HG02970 (cell line): Measurements from ENCODE around the gene OPN1SW.

Experiments used
- ATAC-seq: cut with Tn5 transposase; IDR thresholded peaks from one replicate; pipeline ENCODE4 v1.9.1; 2021; ENCODE audit warnings: mild to moderate bottlenecking, moderate library complexity, moderate number of reproducible peaks; ENCODE audit not compliant: unreplicated experiment, low FRiP score

The OPN1SW gene

DNA sequence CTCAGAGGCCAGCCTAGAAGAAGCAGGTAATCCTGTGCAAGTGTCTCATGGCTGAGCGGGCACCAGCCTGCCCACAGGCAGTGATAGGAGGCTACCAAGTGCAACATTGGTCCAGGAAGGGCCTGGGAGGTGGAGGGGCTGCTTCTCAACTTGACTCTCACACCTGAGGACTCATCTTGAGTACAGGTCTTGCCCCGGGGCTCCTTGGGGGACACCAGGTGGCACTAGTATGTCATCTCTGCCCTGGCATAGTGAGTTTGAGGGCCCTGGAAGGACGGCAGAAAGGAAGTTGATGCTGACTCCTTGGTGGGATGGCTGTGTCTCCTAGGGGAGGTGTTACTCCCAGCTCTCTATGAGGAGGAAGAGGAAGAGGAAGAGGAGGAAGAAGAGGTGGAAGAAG is 18.4 kb upstream of the OPN1SW start:
- no peak for ATAC-seq

DNA sequence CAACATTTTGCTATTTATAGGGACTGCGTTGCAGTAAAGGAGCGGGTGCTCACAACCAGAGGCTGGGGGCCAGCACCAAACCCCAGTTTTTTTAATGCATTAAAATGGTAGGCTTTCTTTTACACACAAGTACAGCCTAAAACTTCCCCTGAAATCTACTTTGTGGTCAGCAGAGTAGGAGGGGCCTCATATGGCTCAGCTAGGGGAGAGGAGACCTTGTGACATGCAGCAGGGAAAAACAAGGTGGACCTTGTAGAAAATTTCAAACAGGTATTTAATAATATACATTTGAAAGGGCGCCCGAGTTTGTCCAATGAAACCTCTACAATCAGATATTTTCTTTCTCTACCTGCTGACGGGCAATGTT is 17.6 kb upstream of the OPN1SW start:
- no peak for ATAC-seq

DNA sequence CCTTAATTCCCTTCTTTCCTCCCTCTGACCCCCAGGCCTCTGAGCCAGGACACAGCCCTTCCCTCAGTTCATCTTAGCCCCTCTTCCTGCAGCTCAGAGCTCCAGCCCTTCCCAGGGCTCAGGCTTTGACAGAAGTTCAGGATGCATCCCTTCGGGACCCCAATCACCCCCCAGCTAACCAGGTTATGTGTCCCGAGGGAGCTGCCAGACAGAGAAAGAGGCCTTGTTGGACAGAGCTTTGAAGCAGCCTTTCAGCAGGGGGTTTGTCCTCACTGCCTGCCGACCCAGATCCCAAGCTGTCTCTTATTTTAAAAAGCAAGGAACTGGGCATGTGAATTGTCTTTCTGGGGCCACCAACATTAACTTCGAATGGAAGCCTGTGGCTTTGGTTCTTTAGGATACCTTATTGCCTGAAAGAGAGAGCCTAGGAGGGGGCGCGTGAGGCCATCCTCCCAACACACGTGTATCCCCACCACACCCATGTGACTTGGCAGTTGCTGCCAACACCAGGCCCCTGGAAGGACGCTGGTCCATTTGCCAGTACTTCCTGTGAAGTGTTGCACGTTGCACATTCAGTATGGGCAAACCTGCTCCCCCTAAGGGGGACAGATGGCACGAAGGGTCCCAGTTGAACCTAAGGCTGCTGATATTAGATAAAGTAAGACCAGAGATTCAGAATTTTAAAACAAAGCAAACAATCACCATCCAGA is 17.0 kb upstream of the OPN1SW start:
- no peak for ATAC-seq

DNA sequence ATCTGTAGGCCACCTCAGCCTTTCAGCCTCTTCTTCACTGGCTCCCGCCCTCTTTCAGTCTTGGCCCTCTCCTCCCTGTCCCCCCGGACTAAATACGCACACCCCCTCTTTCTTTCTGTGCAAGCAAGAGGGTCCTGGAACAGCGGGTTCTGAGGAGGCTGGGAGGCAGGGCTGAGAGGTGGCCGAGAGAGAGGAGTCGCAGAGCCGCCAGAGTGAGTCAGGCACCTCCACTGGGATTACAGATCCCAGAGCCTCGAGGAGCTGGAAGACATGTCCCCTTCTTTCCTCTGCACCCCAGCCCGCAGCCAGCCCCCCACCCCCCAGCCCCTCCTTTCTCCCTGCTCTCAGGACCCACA is 16.4 kb upstream of the OPN1SW start:
- no peak for ATAC-seq

DNA sequence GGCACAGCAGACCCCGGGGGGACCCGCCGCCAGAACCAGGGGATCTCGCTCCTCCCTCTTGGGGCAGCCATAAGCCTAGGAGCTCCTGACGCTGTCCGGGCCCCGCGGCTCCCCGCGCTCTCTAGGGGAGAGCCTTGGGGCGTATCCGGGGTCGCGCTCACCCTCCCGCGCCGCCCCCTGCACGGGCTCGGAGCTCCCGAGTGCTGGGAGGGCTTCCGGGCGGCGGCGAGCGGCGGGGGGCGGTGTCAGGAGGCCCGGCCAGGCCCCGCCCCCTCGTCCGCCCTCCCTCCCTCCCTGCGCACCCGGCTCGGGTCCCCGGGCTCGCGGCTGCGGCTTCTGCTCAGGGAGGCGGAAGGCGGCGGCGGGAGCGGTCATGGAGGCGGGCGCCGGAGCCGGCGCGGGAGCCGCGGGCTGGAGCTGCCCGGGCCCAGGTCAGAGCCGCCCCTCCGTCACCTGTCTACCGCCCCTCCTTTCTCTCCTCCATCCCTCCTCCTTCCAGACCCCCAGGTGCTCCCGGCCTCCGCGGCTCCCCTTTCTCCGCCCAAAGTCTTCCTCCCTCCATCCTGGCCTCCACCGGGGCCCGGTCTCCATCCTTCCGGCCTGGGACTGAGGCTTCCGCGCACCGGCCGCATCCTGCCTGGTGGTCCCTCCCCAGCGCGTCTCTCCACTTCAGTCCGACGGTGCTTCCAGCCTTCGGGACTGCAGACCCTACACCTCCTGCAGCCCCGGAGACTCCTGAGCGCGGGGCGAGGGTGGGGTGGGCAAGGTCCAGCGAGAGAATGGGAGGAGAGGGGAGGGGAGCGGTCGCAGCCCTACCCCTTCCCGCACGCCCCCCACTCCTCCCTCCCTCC is 15.8 kb upstream of the OPN1SW start, which contains the start of gene CCDC136:
TSS of gene CCDC136 (plus strand) at position 848 of the 851 bp plus-strand sequence. CDS start 444 bp downstream, outside the sequence.
- ATAC-seq: no peak

DNA sequence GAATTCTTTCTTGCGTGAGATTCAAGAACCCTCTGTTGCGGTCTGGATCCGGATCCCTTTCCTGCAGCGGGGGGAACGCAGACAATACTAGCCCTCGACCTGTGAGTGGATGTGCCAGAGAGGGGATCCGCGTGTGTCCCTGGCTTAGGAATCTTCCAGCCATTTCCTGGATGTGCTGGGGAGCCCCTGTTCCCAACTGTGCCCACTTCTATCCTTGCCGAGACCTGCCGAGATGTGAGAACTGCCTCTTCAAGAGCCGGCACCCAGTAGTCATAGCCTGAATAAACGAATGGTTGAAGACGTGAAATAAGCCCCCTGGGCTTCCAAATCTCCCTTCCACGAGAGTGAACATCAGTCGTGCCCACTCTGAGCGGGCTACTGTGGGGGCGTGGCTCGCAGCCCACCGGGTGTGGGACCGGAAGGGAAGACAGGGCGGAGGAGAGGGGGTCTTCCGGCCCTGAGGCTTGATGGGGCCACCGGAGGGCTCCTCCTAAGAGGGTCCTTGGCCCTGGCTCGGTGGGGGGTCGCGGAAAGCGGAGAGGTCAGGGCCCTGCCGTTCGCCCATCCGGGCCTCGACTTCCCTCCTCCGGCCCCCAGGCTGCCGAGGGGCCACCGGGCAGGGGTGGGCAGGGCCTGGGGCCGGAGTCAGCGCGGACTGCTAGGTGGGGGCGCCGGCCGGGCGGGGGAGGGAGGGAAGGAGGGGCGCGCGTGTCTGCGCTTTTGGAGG is 14.9 kb upstream of the OPN1SW start:
- ATAC-seq: no peak

DNA sequence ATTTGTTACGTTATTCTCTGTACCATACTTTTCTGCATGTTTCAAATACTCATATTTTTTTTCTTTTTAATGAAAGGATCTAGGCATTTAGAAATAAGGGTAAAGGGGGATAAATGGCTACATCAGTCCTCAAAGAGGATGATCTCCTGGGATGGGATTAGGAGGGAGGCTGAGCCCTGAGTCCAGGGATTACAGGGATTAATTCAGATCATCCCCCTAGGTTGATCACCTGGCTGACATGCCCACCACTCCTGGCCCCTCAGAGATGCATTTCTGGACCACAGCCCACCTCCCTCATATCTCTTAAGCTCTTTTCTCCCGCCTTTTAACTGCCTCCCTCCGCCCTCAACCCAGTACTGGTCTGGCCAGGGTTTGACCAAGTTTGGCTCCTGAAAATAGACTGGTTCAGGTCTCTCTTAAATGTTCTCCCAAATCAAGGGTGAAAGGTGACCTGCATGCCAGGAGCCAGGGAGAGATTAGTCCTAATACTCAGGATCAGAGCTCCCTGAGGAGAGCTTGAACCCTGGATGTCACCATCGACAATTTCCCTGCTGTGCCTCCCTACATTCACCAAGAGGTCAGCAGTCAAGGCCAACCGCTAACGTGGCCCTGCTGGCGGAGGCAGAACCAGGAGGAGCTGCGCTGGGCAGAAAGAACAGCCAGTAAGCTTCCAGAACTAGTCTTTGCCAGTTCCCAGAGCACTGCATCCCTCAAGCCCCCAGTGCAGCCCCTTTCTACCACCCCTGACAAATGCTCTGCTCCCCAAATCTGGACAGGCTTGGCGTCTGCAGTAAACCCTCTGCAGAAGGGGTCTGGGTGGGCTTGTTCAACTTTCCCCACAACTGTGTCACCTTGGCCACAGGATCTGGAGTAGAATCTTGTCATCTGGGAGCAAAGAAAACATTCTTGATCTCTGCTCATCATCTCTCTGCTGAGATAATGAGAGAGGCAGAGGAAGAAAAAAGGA is 13.1 kb upstream of the OPN1SW start:
- ATAC-seq: no peak

DNA sequence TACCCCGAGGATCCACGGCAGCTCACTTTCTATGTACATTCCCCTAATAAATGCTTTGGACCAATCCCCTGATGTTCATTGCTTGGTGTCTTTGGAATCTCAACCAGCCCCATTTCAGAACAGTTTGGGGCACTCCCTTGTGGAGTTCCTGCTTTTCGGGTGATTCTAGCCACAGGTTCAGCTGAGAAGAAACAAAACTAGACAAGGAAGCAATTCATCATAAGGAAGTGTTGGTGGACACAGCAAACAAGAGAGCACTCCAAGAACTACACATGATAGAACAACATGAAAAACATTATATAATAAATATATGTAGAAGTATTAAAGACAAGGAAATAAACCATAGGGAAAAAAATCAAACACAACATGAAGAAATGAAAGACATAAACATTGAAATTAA is 10.1 kb upstream of the OPN1SW start:
- ATAC-seq: no peak

DNA sequence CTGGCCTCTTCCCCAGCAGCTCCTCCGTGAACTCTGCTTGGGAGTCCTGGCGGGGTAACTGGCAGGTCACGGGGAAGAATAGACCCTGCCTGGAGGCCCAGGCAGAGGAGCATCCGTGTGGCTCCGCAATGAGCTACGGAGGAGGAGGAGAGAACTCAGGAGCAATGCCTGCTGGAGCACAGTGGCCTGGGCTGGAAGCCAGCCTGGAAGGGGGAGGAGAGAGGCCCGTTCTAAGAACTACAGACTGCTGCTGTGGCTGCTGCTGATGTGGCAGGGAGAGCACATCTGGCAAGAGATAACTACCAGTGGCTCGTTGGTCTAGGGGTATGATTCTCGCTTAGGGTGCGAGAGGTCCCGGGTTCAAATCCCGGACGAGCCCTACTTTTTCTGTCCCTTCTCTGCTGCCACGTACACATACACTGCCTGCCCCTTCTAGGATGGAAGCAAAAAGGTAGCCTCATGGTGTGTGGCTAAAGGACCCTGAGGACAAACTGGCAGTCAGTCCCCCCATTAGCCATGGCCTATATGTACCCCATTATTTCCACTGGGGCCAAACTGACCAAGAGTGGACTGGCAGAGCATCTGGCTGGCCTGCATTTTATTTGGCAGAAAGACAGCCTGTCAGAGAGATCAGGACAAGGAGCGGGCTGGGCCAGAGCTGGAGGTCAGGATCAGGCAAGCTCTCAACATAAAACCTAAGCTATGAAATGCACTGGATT is 7.7 kb upstream of the OPN1SW start:
- no peak for ATAC-seq

DNA sequence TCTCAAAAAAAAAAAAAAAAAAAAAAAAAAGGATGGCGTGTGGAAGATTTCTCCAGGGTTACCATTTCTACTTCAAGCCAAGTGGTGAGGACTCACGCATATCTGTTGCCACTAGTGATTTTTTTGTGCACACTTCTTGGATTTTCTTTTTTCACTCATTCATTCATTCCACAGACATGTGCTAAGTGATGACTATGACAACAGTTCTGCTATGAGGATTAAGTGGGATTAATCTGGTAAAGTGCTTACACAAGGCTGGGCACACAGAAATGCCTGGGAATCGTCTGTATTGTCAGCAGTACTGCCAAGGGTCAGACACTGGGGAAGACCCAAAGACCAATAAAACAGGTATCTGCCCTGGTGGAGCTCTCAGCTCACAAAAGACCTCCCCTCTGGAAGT is 6.3 kb upstream of the OPN1SW start:
- ATAC-seq: no peak

DNA sequence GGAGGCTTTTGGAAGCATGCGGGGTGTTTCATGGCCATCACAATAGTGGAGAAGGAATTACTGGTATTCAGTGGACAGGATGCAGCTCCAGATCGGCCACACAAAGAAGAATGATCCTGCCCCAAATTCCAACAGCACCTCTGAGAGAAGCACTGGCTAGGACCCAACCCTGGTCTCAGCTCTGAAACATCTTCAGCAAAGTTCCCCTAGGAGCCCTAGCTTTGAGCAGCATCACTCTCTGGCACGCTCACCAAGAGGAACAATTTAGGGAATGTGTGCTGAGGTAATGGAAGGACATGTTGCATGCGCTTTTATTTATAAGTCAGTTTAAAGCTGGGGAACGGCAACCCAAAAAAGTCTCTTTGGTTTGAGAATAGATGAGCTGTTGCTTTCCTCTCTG is 5.5 kb upstream of the OPN1SW start:
- ATAC-seq: no peak

DNA sequence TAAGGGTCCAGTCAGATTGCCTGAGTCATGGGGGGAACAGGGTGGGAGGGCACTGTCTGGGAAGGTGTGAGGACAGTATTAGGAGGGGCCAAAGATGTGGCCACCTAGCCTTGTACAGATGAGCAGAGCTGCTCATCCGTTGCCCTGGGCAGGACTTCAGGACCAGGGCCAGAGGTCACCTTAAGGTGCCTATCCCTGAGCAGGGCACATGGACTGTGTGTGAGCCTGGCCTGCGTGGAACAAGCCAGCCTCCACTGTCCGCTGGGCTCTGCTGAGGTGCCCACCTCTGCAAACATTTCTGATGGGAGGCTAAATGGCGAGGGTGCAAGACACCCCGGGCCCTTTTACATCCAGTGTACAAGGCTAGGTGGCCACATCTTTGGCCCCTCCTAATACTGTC is 3.4 kb upstream of the OPN1SW start:
- ATAC-seq: no peak

DNA sequence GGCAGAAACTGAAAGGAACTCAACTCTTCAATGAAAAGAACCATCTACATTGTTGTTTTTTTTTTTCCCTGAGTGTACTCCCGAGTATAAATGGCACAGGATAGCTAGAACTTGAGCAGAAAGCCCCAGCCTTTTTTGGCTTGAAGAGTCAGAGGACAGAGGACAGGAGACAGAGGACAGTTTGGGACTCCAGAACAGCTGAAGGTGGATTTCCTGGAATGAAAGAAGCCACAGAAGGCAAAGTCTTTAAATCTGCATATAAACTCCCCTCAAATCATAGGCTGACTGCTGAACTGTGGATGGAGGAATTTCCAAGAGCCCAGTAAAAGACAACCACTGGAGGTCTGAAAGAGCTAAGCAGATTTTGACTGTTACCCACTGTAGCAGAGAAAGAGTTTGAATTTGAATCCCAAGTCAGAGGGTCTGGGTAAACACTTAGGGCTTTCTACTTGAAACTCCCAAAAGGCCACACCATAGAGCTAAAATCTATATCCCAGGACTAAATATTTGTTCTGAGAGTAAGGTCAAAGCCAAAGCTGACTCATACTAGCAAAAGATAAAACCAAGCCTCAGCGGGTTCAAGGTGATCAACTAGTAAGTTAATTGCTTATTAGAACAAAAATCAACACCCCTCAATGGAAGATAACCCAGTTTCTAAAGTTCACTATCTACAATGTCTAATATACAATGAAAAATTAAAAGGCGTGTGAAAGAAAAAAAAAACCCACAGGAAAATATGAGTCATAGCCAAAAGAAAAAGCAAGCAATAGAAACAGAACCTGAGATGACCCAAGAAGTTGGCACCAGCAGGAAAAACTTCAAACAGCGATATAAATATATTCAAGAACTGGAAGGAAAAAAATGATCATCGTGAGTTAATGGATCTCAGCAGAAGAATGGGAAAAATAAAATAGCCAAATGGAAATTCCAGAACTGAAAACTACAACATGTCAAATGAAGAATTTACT is 1.8 kb upstream of the OPN1SW start:
- ATAC-seq: no peak

DNA sequence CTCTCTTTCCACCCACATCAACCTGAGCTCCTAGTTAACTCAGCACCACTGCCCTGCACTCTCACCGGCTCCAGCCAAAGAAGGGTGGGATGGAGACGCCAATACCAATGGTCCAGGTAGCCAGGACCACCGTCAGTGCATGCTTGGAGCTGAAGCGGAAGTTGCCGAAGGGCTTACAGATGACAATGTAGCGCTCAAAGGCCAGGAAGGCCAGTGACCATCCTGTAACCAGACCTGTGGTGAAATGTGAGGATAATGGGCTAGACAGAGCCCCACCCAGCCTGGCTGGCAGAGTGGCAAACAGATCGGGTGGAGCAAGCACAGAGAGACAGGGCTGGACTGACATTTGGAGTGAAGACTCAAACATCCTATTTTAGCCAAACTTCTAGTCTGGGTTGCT is 673 bp downstream of the OPN1SW start:
- ATAC-seq: no peak

DNA sequence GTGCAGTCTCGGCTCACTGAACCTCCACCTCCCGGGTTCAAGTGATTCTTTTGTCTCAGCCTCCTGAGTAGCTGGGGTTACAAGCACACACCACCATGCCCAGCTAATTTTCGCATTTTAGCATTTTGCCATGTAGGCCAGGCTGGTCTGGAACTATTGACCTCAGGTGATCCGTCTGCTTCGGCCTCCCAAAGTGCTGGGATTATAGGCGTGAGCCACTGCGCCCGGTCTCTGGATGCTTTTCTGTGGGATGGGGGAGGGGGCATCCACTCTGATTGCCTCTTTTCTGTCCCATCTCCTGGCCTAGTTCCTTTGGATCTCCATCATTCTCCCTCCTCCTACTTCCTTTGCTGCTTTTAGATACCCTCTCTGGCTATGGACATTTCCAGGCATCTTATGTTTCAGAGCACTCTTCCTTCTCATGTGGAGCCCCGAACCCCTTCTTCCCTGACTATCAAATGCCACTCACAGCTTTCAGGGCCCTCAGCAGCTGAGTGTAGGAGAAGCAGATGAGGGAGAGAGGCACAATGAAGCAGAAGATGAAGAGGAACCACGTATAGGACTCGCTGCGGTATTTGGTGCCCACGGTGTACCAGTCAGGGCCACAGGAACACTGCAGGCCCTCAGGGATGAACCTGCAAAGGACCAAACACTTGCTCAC is 1.4 kb downstream of the OPN1SW start:
- ATAC-seq: no peak

DNA sequence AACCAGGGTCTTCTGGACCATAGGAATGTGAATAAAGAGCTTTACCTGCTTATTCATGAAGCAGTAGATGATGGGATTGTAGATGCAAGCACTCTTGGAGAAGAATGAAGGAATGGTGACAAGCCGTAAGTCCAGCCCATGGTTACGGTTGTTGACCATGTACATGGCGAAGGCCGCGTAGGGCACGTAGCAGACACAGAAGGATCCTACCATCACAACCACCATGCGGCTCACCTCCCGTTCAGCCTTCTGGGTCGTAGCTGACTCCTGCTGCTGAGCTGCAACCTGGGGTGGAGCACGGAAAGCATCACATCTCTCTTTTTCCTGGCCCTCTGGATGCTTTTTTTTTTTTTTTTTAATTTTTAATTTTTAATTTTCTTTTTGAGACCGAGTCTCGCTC is 2.0 kb downstream of the OPN1SW start:
- no peak for ATAC-seq

DNA sequence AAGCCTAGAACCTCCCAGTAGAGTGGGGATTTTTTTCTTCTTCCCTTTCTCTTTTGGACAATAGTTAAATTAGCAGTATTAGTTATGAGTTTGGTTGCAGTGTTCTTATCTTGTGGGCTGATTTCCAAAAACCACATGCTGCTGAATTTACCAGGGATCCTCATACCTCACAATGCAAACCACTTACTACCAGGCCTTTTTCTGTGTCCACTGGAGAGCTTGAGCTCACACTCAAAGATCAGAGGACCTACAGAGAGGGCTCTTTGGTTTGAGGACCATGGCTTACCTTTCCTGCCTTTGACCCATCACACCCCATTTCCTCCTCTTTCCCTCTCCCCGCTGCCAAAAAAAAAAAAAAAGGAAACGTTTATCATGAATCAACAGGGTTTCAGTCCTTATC is 5.4 kb downstream of the OPN1SW start:
- ATAC-seq: no peak
